ENCODE data around the gene CDHR2.

GRCh38 chr5:176547802-176548201 is 1.3 kb upstream of the CDHR2 start:
- no peak for TF ChIP-seq CTCF (IDR thresholded peaks at IDR 0.05)
- TF ChIP-seq ZFX (IDR thresholded peaks at IDR 0.05; ENCODE audit: borderline replicate concordance), result no peak
